ENCODE results near the gene VIT. TPM values are rescaled to one million over a fixed set of nuclear protein-coding genes. Genes with fewer than 3 reads are reported as not detected.

VIT gene
- total RNA-seq, 3 donors from 2014 or later (not counting 1 experiment from before 2014, with no cell fraction given): 1.4 to 1.9 (median 1.7) TPM

DNA sequence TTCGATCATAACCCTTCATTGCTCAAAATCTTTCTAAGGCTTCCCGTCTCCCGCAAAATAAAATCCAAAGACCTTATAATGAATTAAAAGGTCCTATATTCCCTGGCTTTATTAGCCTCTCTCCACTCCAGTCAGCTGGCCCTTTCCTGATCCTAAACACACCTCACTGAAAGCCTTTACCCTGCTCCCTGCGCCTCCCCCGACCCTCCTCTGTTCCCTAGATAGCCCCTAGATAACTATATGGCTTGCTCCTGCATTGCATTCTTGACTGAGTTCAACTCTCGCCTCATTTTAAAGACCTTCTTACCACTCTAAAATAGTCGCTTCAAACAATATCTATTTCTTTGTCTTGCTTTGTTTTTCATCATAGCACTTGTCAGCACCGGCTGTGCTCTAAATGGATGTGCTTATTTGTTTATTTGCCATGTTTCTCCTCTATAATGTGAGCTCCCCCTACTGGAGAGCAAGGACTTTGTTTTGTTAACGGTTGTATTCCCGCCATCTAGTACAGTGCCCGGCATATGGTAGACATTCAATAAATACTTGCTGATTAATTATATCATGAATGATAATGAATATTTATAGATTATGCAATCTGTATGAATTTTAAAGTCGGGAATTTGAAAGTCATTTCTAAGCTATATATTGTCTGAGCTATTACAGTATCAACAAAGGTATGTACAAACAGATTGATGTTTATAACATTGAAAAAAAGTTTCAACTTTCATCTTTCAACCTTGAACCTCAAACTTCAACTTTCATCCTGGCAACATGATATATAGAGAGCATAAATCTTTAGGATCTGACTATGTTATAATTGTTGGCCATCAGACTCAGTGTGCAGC, 32.4 kb upstream of the VIT start:
- no peaks in the 10 kb centered on the region for H3K36me3 Mint-ChIP-seq
- H3K4me1 Mint-ChIP-seq: no peaks in the 10 kb centered on the region
- DNase-seq (peak in 1 of 2 donors; percentile 63), ATAC-seq (peak; percentile 50 to 80 (median 68))
- no peak overlapping the region for H3K4me3 Mint-ChIP-seq
- H3K9me3 Mint-ChIP-seq: no peaks in the 10 kb centered on the region
- H3K27me3 Mint-ChIP-seq (ENCODE audit: low read depth in 2 of 2): peaks cover 4 to 7% of the 10 kb centered on the region in 2 donors
- no peaks in the 10 kb centered on the region for H3K4me1 ChIP-seq (ENCODE audit: control insufficient read depth, insufficient read depth, low read length)
- no peaks in the 10 kb centered on the region for H3K9me3 ChIP-seq (ENCODE audit: control insufficient read depth, insufficient read depth, low read length)
- H3K36me3 ChIP-seq (ENCODE audit: control insufficient read depth, insufficient read depth, low read length): no peaks in the 10 kb centered on the region
- H3K27ac Mint-ChIP-seq: no peak overlapping the region
- intact Hi-C loops (cut with micrococcal nuclease): no loop called here
- WGBS (ENCODE audit: insufficient coverage): 66% methylated on average over 8 of the region's 12 CpGs
- no peaks in the 10 kb centered on the region for H3K27me3 ChIP-seq (ENCODE audit: control insufficient read depth, insufficient read depth, low read length)
- TF ChIP-seq, protein P1, sequence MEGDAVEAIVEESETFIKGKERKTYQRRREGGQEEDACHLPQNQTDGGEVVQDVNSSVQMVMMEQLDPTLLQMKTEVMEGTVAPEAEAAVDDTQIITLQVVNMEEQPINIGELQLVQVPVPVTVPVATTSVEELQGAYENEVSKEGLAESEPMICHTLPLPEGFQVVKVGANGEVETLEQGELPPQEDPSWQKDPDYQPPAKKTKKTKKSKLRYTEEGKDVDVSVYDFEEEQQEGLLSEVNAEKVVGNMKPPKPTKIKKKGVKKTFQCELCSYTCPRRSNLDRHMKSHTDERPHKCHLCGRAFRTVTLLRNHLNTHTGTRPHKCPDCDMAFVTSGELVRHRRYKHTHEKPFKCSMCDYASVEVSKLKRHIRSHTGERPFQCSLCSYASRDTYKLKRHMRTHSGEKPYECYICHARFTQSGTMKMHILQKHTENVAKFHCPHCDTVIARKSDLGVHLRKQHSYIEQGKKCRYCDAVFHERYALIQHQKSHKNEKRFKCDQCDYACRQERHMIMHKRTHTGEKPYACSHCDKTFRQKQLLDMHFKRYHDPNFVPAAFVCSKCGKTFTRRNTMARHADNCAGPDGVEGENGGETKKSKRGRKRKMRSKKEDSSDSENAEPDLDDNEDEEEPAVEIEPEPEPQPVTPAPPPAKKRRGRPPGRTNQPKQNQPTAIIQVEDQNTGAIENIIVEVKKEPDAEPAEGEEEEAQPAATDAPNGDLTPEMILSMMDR (IDR thresholded peaks at IDR 0.05): peak; percentile 73
- no peak overlapping the region for H3K4me3 ChIP-seq (ENCODE audit: low read length)
- no peak overlapping the region for H3K27ac ChIP-seq (ENCODE audit: low read length)

DNA sequence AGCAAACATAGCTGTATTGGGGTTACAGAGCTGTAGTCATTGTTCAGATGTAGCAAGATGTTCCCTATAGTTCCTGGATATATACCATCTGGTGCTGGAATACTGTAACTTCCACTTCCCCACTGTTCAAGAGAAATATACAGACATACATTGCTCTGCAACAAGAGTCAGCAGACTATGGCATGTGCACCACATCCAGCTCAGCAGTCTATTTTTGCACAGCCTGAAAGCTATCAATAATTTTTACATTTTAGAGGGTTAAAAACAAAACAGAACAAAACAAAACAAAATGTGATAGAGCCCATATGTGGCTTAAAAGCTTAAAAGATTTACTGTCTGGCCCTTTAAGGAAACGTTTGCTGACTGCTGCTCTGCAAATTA, 31.8 kb upstream of the VIT start:
- no peaks in the 10 kb centered on the region for H3K4me1 Mint-ChIP-seq
- H3K4me1 ChIP-seq (ENCODE audit: control insufficient read depth, insufficient read depth, low read length): no peaks in the 10 kb centered on the region
- no peaks in the 10 kb centered on the region for H3K9me3 ChIP-seq (ENCODE audit: control insufficient read depth, insufficient read depth, low read length)
- H3K27me3 Mint-ChIP-seq (ENCODE audit: low read depth in 2 of 2): peaks cover 4 to 7% of the 10 kb centered on the region in 2 donors
- no peak overlapping the region for H3K27ac Mint-ChIP-seq
- TF ChIP-seq, protein P1 (IDR thresholded peaks at IDR 0.05): no peak
- no peaks in the 10 kb centered on the region for H3K36me3 Mint-ChIP-seq
- ATAC-seq (no peak), DNase-seq (no peak)
- intact Hi-C loops (cut with micrococcal nuclease): no loop called here
- H3K27me3 ChIP-seq (ENCODE audit: control insufficient read depth, insufficient read depth, low read length): no peaks in the 10 kb centered on the region
- 39% methylated on average over 1 of the region's 1 CpG for WGBS (ENCODE audit: insufficient coverage)
- H3K27ac ChIP-seq (ENCODE audit: low read length): no peak overlapping the region
- H3K9me3 Mint-ChIP-seq: no peaks in the 10 kb centered on the region
- H3K36me3 ChIP-seq (ENCODE audit: control insufficient read depth, insufficient read depth, low read length): no peaks in the 10 kb centered on the region
- no peak overlapping the region for H3K4me3 ChIP-seq (ENCODE audit: low read length)
- no peak overlapping the region for H3K4me3 Mint-ChIP-seq

DNA sequence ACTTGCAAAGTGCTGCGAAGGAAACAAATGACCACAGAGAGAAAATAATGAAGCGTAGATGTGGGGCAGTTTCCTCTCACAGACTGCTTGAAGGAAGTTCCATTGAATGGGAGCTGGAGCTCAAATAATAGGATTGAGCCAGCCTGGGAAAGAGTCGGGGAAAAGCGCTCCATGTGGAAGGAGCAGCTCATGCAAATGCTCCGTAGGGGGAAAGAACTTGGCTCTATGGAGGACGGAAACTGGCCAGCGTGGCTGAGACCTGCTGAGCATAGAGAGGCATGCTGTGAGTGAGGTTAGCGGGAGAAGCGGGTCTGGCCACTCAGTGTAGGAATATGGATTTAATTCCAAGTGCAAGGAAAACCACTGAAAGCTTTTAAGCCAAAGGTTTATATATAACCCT, 28.6 kb upstream of the VIT start:
- peaks cover 5 to 7% of the 10 kb centered on the region in 2 donors for H3K27me3 Mint-ChIP-seq (ENCODE audit: low read depth in 2 of 2)
- H3K4me3 Mint-ChIP-seq: no peak overlapping the region
- H3K36me3 ChIP-seq (ENCODE audit: control insufficient read depth, insufficient read depth, low read length): no peaks in the 10 kb centered on the region
- WGBS (ENCODE audit: insufficient coverage): 89% methylated on average over 9 of the region's 9 CpGs
- no peaks in the 10 kb centered on the region for H3K36me3 Mint-ChIP-seq
- H3K9me3 Mint-ChIP-seq: no peaks in the 10 kb centered on the region
- no peak overlapping the region for H3K4me3 ChIP-seq (ENCODE audit: low read length)
- no peak overlapping the region for H3K27ac Mint-ChIP-seq
- no peak for ATAC-seq
- no peak for DNase-seq
- no peaks in the 10 kb centered on the region for H3K4me1 Mint-ChIP-seq
- no peak overlapping the region for H3K27ac ChIP-seq (ENCODE audit: low read length)
- no peaks in the 10 kb centered on the region for H3K4me1 ChIP-seq (ENCODE audit: control insufficient read depth, insufficient read depth, low read length)
- H3K27me3 ChIP-seq (ENCODE audit: control insufficient read depth, insufficient read depth, low read length): no peaks in the 10 kb centered on the region
- H3K9me3 ChIP-seq (ENCODE audit: control insufficient read depth, insufficient read depth, low read length): no peaks in the 10 kb centered on the region
- TF ChIP-seq, protein P1 (IDR thresholded peaks at IDR 0.05): no peak
- intact Hi-C loops (cut with micrococcal nuclease): no loop called here
